Mesenchymal stem cell (in vitro differentiated cells and primary cell): ENCODE measurements around the gene KCNN3.

Experiments
- DNase-seq: peaks from one replicate; pipeline ENCODE4 v3.0.0-alpha.2; 2013
- H2AFZ ChIP-seq: one replicate; pipeline ENCODE4 v1.6.1; 2013; ENCODE audit warnings: low read depth, mild to moderate bottlenecking, control low read depth, inconsistent platforms, low read length, moderate library complexity
- H2AK5ac ChIP-seq: 2 replicates; pipeline ENCODE4 v1.6.1; 2013; ENCODE audit warnings: low read length, moderate library complexity, mild to moderate bottlenecking, inconsistent platforms; ENCODE audit not compliant: severe bottlenecking
- H2BK120ac ChIP-seq: one replicate; pipeline ENCODE4 v1.6.1; 2013; ENCODE audit warnings: low read depth, mild to moderate bottlenecking, inconsistent platforms, low read length, moderate library complexity
- H2BK12ac ChIP-seq, 2 experiments: one replicate each; pipeline ENCODE4 v1.6.1; 2013; ENCODE audit warnings: inconsistent platforms in 2 of 2, low read length in 2 of 2, mild to moderate bottlenecking in 2 of 2, moderate library complexity in 2 of 2, control low read depth in 1 of 2
- H2BK15ac ChIP-seq: one replicate; pipeline ENCODE4 v1.6.1; 2013; ENCODE audit warnings: mild to moderate bottlenecking, low read depth, inconsistent platforms; ENCODE audit not compliant: poor library complexity, severe bottlenecking
- H2BK5ac ChIP-seq: 2 replicates; pipeline ENCODE4 v1.6.1; 2013; ENCODE audit warnings: low read depth, mild to moderate bottlenecking, low read length, control low read depth, inconsistent platforms; ENCODE audit not compliant: poor library complexity, severe bottlenecking
- H3K14ac ChIP-seq, 2 experiments: one replicate each; pipeline ENCODE4 v1.6.1; 2013; ENCODE audit warnings: inconsistent platforms in 2 of 2, low read length in 2 of 2, control low read depth in 1 of 2, mild to moderate bottlenecking in 1 of 2, moderate library complexity in 1 of 2
- H3K18ac ChIP-seq, 2 experiments: one replicate each; pipeline ENCODE4 v1.6.1; 2013; ENCODE audit warnings: inconsistent platforms in 2 of 2, low read length in 2 of 2, control low read depth in 1 of 2, low read depth in 1 of 2, mild to moderate bottlenecking in 1 of 2
- H3K23ac ChIP-seq, 2 experiments: one replicate each; pipeline ENCODE4 v1.6.1; 2013; ENCODE audit warnings: inconsistent platforms in 2 of 2, low read length in 2 of 2, mild to moderate bottlenecking in 2 of 2, moderate library complexity in 2 of 2, control low read depth in 1 of 2
- H3K27ac ChIP-seq: 2 replicates; pipeline ENCODE4 v1.5.1; 2013; ENCODE audit warnings: mild to moderate bottlenecking, moderate library complexity, low read length, control low read depth, inconsistent platforms; ENCODE audit not compliant: poor library complexity, severe bottlenecking
- H3K27me3 ChIP-seq, 2 experiments: 2 replicates each; pipeline versions ENCODE4 v1.6.1 to v1.7.0; 2013; ENCODE audit warnings: low read length in 2 of 2, mild to moderate bottlenecking in 2 of 2, moderate library complexity in 2 of 2, control low read depth in 1 of 2, inconsistent platforms in 1 of 2; ENCODE audit not compliant: control insufficient read depth in 1 of 2, insufficient read depth in 1 of 2
- H3K36me3 ChIP-seq, 2 experiments: 2 replicates each; pipeline versions ENCODE4 v1.6.1 to v1.7.0; 2013; ENCODE audit warnings: low read length in 2 of 2, control low read depth in 1 of 2, inconsistent platforms in 1 of 2, low read depth in 1 of 2, mild to moderate bottlenecking in 1 of 2; ENCODE audit not compliant: insufficient read depth in 2 of 2, control insufficient read depth in 1 of 2
- H3K4ac ChIP-seq, 2 experiments: one replicate each; pipeline ENCODE4 v1.6.1; 2013; ENCODE audit warnings: inconsistent platforms in 2 of 2, low read length in 2 of 2, mild to moderate bottlenecking in 2 of 2, moderate library complexity in 2 of 2, control low read depth in 1 of 2, low read depth in 1 of 2
- H3K4me1 ChIP-seq: 2 replicates; pipeline ENCODE4 v1.6.1; 2013; ENCODE audit warnings: low read depth, low read length, control low read depth; ENCODE audit not compliant: control insufficient read depth, insufficient read depth
- H3K4me2 ChIP-seq: 2 replicates; pipeline ENCODE4 v1.6.1; 2013; ENCODE audit warnings: low read length, mild to moderate bottlenecking, inconsistent platforms; ENCODE audit not compliant: poor library complexity, severe bottlenecking
- H3K4me3 ChIP-seq, 2 experiments: 2 replicates each; pipeline versions ENCODE4 v1.5.1 to v1.7.0; 2013; ENCODE audit warnings: low read length in 2 of 2, mild to moderate bottlenecking in 2 of 2, control low read depth in 1 of 2, low read depth in 1 of 2; ENCODE audit not compliant: insufficient read depth in 1 of 2
- H3K79me1 ChIP-seq: replicated peaks from 2 replicates; pipeline ENCODE4 v1.6.1; 2013; ENCODE audit warnings: mild to moderate bottlenecking, control low read depth, low read length, inconsistent platforms; ENCODE audit not compliant: poor library complexity, severe bottlenecking
- H3K9ac ChIP-seq: 2 replicates; pipeline ENCODE4 v1.7.0; 2013; ENCODE audit warnings: mild to moderate bottlenecking, low read length, moderate library complexity
- H3K9me3 ChIP-seq: 2 replicates; pipeline ENCODE4 v1.7.0; 2013; ENCODE audit warnings: mild to moderate bottlenecking, low read length; ENCODE audit not compliant: control insufficient read depth
- H4K8ac ChIP-seq: one replicate; pipeline ENCODE4 v1.6.1; 2013; ENCODE audit warnings: inconsistent platforms, mild to moderate bottlenecking, low read length, moderate library complexity
- H4K91ac ChIP-seq: one replicate; pipeline ENCODE4 v1.6.1; 2013; ENCODE audit warnings: mild to moderate bottlenecking, low read length, inconsistent platforms
- WGBS: methylation state at CpG from one replicate; pipeline ENCODE4 v1.1.7; 2013; ENCODE audit warnings: mixed read lengths; 5-methylcytosine and 5-hydroxymethylcytosine counted together

KCNN3 gene

GRCh38 chr1:154743526-154744036, 126.5 kb downstream of the KCNN3 start:
- Histone ChIP-seq H2BK12ac (no peak overlapping the region), H3K9ac (no peak overlapping the region), H3K18ac (no peak overlapping the region), H3K4me1 (no peaks in the 10 kb centered on the region), H3K27me3 (peaks cover 26 to 70% of the 10 kb centered on the region in 2 experiments), H3K4me2 (no peak overlapping the region), H3K4me3 (no peak overlapping the region), H4K91ac (no peak overlapping the region), H3K23ac (no peak overlapping the region), H4K8ac (no peak overlapping the region), H3K27ac (no peak overlapping the region), H2BK120ac (no peak overlapping the region), H2BK15ac (no peak overlapping the region), H3K79me1 (no peaks in the 10 kb centered on the region), H3K9me3 (no peaks in the 10 kb centered on the region), H2BK5ac (no peak overlapping the region), H3K4ac (no peak overlapping the region), H3K36me3 (no peaks in the 10 kb centered on the region), H2AK5ac (no peak overlapping the region), H3K14ac (no peak overlapping the region), H2AFZ (no peak overlapping the region)
- 85% methylated on average over 8 of the region's 9 CpGs for WGBS
- DNase-seq: no peak

GRCh38 chr1:154742606-154743005, 127.5 kb downstream of the KCNN3 start:
- Histone ChIP-seq H3K9me3 (no peaks in the 10 kb centered on the region), H2BK120ac (no peak overlapping the region), H2BK12ac (peak overlapping the region in 1 of 2 experiments; percentile 22), H4K8ac (no peak overlapping the region), H3K9ac (no peak overlapping the region), H3K18ac (no peak overlapping the region), H3K4ac (no peak overlapping the region), H3K27ac (no peak overlapping the region), H3K79me1 (no peaks in the 10 kb centered on the region), H2AK5ac (no peak overlapping the region), H2BK15ac (no peak overlapping the region), H3K27me3 (peaks cover 17 to 73% of the 10 kb centered on the region in 2 experiments), H3K4me3 (no peak overlapping the region), H2BK5ac (no peak overlapping the region), H3K23ac (no peak overlapping the region), H3K4me2 (no peak overlapping the region), H3K36me3 (no peaks in the 10 kb centered on the region), H4K91ac (no peak overlapping the region), H2AFZ (no peak overlapping the region), H3K4me1 (no peaks in the 10 kb centered on the region), H3K14ac (peak overlapping the region in 1 of 2 experiments; percentile 58)
- no peak for DNase-seq
- 92% methylated on average over 11 of the region's 11 CpGs for WGBS

- Histone ChIP-seq H3K23ac (peak overlapping the region in 1 of 2 experiments; percentile 6), H4K91ac (no peak overlapping the region), H2BK120ac (no peak overlapping the region), H2BK5ac (no peak overlapping the region), H3K4me2 (no peak overlapping the region), H3K9me3 (no peaks in the 10 kb centered on the region), H3K14ac (peak overlapping the region in 1 of 2 experiments; percentile 4), H2AFZ (no peak overlapping the region), H3K27ac (no peak overlapping the region), H4K8ac (no peak overlapping the region), H3K9ac (no peak overlapping the region), H2AK5ac (no peak overlapping the region), H2BK12ac (no peak overlapping the region), H3K36me3 (no peaks in the 10 kb centered on the region), H3K79me1 (no peaks in the 10 kb centered on the region), H3K4me1 (no peaks in the 10 kb centered on the region), H3K4ac (no peak overlapping the region), H3K27me3 (peaks cover 10 to 68% of the 10 kb centered on the region in 2 experiments), H3K18ac (peak overlapping the region in 1 of 2 experiments; percentile 1), H2BK15ac (no peak overlapping the region), H3K4me3 (peak overlapping the region in 1 of 2 experiments; percentile 31)
- no peak for DNase-seq
- WGBS: 56% methylated on average over 14 of the region's 15 CpGs
These were observed 128.2 kb downstream of the KCNN3 start for GRCh38 chr1:154741741-154742495.

GRCh38 chr1:154741327-154741726, 128.8 kb downstream of the KCNN3 start:
- no peak overlapping the region for H2BK15ac ChIP-seq
- H2AK5ac ChIP-seq: no peak overlapping the region
- no peak overlapping the region for H3K14ac ChIP-seq
- no peaks in the 10 kb centered on the region for H3K9me3 ChIP-seq
- H3K27me3 ChIP-seq: peaks cover 4 to 68% of the 10 kb centered on the region in 2 experiments
- H4K91ac ChIP-seq: no peak overlapping the region
- no peak overlapping the region for H2BK12ac ChIP-seq
- no peak overlapping the region for H2BK120ac ChIP-seq
- H3K4me3 ChIP-seq: no peak overlapping the region
- no peaks in the 10 kb centered on the region for H3K79me1 ChIP-seq
- H3K36me3 ChIP-seq: no peaks in the 10 kb centered on the region
- no peak overlapping the region for H3K18ac ChIP-seq
- no peak overlapping the region for H4K8ac ChIP-seq
- H3K27ac ChIP-seq: no peak overlapping the region
- H3K4ac ChIP-seq: no peak overlapping the region
- H3K4me1 ChIP-seq: no peaks in the 10 kb centered on the region
- H2AFZ ChIP-seq: no peak overlapping the region
- no peak overlapping the region for H3K23ac ChIP-seq
- no peak for DNase-seq
- H2BK5ac ChIP-seq: no peak overlapping the region
- no peak overlapping the region for H3K4me2 ChIP-seq
- H3K9ac ChIP-seq: no peak overlapping the region
